ENCODE data around the gene MMS19.

GRCh38 chr10:97522071-97522470 lies 23.8 kb upstream of the MMS19 start:
- TF ChIP-seq POLR2A (IDR thresholded peaks at IDR 0.05): no peak
- TF ChIP-seq, protein P1, sequence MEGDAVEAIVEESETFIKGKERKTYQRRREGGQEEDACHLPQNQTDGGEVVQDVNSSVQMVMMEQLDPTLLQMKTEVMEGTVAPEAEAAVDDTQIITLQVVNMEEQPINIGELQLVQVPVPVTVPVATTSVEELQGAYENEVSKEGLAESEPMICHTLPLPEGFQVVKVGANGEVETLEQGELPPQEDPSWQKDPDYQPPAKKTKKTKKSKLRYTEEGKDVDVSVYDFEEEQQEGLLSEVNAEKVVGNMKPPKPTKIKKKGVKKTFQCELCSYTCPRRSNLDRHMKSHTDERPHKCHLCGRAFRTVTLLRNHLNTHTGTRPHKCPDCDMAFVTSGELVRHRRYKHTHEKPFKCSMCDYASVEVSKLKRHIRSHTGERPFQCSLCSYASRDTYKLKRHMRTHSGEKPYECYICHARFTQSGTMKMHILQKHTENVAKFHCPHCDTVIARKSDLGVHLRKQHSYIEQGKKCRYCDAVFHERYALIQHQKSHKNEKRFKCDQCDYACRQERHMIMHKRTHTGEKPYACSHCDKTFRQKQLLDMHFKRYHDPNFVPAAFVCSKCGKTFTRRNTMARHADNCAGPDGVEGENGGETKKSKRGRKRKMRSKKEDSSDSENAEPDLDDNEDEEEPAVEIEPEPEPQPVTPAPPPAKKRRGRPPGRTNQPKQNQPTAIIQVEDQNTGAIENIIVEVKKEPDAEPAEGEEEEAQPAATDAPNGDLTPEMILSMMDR (IDR thresholded peaks at IDR 0.05): no peak
- no peak for TF ChIP-seq POLR2AphosphoS5 (IDR thresholded peaks at IDR 0.05)

Data from transverse colon (tissue), 4 donors.